Measurements from ENCODE around the gene TMEM31.
"Not testable (repeated sequence)": the region's sequence is repeated elsewhere in the genome, so short reads cannot be mapped to it uniquely, and the experiment has no call there.

TMEM31 gene

GRCh38 chrX:103727115-103727514 is 16.4 kb downstream of the TMEM31 start:
- DNase-seq = no peak

- no peak for DNase-seq
These were observed 18.3 kb downstream of the TMEM31 start for GRCh38 chrX:103729015-103729414.

DNA sequence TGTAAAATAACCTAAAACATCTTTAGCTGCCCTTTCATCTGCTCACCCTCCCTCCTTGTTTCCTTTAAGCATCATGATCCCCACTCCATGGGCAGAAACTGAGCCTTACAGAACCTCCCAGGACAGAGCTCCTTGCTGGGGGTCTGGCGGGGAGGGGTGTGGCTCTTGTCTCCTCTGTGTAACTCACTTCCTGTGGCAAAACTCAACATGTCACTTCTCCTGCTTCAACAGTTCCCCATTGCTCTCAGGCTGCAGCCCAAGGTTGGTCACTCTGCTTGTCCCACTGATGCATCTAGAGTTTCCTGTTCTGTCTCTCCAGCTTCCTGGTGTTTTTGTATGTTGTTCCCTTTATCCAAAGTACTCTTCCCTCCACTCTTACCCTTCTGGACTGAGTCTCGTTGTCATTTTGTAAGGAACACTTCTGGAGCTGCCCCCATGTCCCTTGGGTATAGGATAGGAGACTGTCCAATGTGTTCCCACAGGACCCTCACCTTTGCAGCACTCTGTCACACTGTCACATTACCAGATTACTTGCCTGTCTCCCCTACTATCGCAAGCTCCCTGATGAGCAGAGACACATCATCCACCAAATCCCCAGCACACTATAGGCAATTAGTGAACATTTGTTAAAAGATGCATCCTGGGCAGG is 19.6 kb downstream of the TMEM31 start:
- DNase-seq = no peak

GRCh38 chrX:103730796-103731493 is 20.2 kb downstream of the TMEM31 start:
- no peak for DNase-seq

DNA sequence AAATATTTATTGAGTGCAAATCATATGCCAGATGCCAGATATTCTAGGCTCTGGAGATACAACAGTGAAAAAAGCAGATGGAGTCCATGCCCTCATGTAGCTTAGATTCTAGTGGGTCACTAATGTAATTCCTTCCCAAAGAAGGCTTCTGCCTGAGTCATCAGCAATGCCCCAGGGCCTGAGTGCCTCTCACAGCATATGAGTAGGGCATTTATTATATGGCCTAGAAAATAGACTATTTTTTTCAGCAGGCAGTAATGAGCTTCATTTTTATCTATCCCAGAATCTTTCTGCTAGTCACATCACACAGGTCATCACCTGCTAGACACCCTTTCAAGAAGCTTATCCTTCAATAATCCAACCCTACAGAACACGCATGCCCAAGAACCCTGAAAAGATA is 22.3 kb downstream of the TMEM31 start:
- DNase-seq = no peak

DNA sequence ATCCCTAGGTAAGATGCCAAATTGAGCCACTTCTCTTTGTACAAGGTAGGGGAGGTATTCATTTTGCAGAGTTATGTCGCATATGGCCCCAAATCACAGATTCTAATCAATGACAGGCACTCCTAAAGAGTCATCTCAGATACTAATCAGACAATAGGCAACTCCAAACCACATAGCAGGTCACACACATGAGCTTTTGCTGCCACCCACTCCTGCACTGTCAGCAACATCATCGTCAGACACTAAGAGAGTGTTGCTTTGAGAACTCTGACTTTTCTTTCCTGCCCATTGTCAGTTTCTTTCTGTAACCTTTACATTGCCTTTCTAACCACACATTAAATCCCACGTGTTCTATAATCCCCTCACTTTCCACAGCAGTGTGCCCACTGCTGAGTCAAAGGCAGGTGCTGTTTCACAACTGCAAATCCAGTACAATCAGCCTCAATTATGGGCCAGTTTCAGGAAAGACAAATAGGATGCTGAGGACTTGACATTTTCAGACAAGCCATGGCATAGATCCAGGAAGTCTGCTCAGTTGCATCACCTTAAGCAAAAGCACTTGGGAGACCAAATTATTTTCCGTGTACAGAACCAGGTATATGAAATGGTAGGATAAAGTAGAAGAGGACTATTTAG is 23.5 kb downstream of the TMEM31 start:
- no peak for DNase-seq

GRCh38 chrX:103737696-103738095 is 27.0 kb downstream of the TMEM31 start:
- DNase-seq = no peak

- DNase-seq = no peak
These were observed 28.7 kb downstream of the TMEM31 start for GRCh38 chrX:103739421-103739820.

DNA sequence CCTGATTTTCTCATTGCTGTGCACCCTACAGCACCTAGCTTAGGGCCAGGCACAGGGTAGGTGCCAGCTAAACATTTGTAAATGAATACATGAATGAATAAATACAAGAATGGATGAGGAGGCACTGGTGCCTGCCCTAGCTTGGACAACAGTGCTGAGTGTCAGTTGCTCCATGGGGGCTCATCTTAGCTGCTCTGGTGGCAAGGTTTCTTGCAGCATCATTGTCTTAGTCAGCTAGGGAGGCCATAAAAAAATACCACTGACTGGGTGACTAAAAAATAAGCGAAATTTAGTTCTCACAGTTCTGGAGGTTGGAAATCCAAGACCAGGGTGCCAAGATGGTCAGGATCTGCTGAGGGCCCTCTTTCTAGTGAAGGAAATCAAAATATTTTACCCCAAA is 31.2 kb downstream of the TMEM31 start:
- DNase-seq = no peak

DNA sequence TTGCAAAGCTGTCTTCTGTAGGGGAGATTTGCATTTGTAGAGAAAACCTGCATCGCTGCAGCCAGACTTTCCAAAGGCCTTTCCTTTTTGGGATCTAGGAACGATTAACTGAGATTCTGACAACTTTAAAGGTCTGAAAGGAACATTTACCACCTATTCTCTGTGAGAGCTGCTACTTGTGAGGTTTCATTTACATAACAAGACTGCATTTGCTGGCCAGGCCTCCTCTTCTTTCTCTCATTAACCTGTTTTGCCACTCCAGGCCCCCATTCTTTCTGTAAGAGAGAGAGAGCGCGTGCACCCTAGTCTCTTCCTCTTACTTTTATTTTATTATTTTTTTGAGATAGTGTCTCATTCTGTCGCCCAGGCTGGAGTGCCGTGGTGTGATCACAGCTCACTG is 31.6 kb downstream of the TMEM31 start:
- DNase-seq = no peak

GRCh38 chrX:103747163-103747562 is 36.5 kb downstream of the TMEM31 start:
- DNase-seq = no peak

GRCh38 chrX:103754401-103754800 is 43.7 kb downstream of the TMEM31 start:
- DNase-seq = no peak

- no peak for DNase-seq
These were observed 46.0 kb downstream of the TMEM31 start for GRCh38 chrX:103756736-103757135.

DNA sequence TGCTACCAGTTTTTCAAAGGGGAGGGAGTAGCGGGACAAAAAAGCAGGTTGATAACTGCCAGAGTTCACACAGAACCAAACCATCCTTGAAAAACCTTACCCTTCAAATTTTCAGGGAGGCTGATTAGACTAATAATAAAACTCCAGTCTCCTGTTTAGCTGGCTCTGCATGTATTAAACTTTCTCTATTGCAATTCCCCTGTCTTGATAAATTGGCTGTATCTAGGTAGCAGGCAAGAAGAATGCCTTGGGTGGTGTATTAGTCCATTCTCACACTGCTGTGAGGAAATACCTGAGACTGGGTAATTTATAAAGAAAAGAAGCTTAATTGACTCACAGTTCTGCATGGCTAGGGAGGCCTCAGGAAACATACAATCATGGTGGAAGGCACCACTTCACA is 47.8 kb downstream of the TMEM31 start:
- DNase-seq = no peak

- not testable (repeated sequence) for DNase-seq
These were observed 52.8 kb downstream of the TMEM31 start for GRCh38 chrX:103763541-103763940.

Measured in SW 1271 (cell line).